Superior temporal gyrus (tissue), 1 donor: Measurements from ENCODE around the gene FAM98C.
A peak's percentile ranks its signal among the peaks of the same experiment; 100 is the strongest.
"Not testable (repeated sequence)": the region's sequence is repeated elsewhere in the genome, so short reads cannot be mapped to it uniquely, and the experiment has no call there.

ENCODE experiments used
- DNase-seq: peaks from one replicate; pipeline ENCODE4 v3.0.0-alpha.2; 2016; ENCODE audit errors: extremely low spot score

FAM98C gene

DNA sequence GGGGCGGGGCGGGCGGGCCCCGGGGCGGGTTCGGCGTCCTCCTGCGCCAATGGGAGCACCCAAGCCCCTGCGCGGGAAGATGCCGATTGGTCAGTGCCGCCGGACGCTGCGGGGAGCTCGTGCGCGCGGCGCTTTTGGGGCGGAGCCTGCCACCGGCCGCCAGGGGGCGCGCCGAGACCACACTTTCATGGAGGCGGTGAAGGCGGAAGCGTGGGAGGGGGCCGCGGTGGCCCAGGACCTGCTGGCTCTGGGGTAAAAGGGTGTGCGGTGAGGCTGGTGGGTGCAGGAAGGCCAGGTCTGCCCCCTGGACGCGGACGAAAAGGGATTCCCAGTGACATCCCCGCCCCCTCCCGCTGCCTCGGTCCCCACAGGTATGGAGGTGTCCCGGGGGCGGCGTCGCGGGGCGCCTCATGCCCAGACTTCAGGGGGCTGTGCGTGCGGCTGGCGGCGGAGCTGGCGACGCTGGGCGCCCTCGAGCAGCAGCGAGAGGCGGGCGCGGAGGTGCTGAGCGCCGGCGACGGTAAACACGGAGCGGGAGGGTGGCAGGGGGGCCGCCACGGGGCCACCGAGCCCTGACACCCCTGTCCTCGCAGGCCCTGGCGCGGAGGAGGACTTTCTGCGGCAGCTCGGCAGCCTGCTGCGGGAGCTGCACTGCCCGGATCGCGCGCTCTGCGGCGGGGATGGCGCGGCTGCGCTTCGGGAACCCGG is at the start of gene FAM98C:
Gene FAM98C, plus strand, starts transcription at position 127 of the 708 bp plus-strand sequence. Its CDS starts 61 bp downstream, at position 188.
- DNase-seq = peak; percentile 96

- DNase-seq = no peak
Measured at GRCh38 chr19:38355728-38356725, 46.9 kb upstream of the FAM98C start.

GRCh38 chr19:38358071-38358470 is 44.8 kb upstream of the FAM98C start:
- no peak for DNase-seq

DNA sequence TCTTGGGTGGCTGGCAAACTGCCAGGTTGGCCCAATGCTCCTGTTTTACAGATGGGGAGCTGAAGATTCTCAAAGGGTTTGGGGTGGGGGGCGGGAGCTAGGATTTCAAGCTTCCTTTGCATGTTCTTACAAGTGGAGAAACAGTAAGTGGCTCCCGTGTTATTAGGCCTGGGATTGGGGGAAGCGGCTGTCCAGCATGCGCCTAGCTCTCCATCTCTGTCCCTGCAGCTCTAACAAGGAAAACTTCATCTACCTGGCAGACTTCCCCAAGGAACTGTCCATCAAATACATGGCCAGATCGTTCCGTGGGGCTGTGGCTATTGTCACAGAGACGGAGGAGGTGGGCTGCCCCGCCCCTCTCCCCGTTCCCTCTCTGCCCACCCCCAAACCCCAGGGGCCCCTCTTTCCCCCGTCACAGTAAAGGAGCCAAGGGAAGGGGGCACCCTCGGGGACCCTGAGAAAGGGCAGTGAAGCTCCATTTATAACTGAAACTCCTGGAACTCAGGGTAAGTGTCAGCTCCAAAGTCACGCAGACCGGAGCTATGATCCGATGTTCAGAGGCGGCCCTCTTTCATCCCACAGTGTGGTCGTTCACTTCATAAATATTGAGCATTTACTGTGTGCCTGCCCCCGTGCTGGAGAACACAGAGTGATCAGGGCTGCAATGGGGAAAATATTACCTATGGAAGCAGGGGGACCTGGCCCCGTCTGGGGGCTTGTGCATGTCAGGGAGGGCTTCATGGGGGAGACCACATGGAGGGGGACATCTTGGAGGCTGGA is 43.5 kb upstream of the FAM98C start:
- no peak for DNase-seq

GRCh38 chr19:38360351-38360750 is 42.5 kb upstream of the FAM98C start:
- DNase-seq = no peak

DNA sequence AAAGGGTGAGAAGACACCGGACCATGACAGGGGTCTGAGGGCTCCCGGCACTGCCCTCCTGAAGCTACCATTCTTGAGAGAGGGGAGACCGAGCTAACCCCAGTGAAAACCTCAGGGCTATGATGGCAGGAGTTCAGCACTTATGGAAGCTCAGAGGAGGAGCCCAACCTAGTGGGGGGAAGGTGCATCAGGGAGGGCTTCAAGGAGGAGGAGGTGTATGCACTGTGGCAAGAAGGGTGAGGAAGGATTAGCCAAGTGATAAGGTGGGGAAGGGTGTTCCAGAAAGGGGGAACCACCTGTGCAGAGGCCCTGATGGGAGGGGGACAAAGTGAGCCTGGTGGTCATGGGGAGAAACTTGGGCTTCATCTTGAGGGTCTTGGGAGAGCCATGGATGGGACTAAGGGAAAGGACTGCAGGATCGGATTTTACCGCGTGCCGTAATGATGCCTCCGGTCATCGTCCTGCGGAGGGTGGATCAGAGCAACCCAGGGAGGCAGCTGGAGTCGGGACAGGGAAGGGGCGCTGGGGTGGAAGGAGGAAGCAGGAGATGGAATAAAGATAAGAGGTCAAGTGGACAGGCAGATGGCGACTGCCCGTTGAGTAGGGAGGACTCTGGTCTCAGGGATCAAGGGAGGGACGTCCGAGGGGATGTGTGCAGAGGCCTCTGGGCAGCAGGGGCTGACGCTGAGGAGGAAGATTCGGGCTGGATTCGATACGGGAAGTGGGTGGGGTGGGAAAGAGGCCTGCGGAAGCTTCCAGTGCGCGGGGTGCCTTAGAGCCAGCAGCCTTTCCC is 41.9 kb upstream of the FAM98C start:
- DNase-seq = no peak

DNA sequence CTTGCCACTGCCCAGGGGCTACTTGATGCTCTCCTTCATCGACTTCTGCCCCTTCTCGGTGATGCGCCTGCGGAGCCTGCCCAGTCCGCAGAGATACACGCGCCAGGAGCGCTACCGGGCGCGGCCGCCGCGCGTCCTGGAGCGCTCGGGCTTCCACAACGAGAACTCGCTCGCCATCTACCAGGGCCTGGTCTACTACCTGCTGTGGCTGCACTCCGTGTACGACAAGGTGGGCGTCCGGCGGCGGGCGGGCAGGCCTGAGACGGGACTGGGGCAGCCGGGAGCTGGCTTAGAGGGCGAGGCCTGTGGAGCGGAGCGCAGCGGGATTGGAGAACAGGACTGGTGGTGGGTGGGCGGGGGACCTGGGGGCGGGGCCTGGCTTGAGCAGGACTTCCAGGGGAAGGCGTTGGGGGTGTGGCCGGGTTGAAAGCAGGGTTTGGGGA is 41.2 kb upstream of the FAM98C start:
- peak; percentile 27 for DNase-seq

DNA sequence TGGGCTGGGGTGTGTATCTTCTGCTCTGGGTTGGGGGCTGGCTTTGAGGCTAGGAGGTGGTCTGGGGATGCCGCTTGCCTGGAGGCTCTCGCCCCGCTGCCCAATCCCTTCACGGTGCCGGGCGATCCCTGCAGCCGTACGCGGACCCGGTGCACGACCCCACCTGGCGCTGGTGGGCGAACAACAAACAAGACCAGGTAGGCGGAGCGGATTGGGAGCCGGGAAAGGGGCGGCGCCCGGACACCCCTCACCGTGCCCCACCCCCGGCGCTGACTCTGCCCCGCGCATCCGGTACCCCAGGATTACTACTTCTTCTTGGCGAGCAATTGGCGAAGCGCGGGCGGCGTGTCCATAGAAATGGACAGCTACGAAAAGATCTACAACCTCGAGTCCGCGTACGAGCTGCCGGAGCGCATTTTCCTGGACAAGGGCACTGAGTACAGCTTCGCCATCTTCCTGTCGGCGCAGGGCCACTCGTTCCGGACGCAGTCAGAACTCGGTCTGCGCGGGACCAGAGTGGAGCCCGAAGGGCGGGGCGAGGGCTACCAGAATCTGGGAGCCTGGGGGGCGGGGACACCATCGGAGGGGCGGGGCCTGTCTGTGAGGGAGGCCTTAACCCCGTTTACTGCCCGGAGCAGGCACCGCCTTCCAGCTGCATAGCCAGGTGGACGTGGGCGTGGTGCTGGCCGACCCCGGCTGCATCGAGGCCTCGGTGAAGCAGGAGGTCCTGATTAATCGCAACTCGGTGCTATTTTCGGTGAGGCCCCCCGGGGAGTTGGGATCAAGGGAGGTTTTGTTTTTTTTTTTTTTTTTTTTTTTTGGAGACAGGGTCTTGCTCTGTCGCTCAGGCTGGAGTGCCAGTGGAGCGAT is 40.6 kb upstream of the FAM98C start:
- no peak for DNase-seq

- not testable (repeated sequence) for DNase-seq
Measured at GRCh38 chr19:38362946-38363688, 39.8 kb upstream of the FAM98C start.

DNA sequence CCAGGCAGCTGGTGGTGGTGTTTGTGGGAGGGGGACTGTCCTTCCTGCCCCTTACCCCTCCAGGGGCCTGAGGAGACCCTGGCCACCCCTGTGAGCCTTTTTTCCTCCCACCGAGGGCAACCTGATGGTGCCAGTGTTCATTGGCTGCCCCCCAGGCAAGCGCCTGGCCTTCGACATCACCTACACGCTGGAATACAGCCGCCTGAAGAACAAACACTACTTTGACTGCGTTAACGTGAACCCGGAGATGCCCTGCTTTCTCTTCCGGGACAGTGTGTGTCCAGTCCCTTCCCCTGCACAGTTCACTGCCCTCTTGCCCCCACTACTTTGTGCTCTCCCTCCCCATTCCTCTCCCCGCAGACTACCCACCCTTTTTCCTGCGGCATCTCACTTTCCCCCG is 35.9 kb upstream of the FAM98C start:
- no peak for DNase-seq

DNA sequence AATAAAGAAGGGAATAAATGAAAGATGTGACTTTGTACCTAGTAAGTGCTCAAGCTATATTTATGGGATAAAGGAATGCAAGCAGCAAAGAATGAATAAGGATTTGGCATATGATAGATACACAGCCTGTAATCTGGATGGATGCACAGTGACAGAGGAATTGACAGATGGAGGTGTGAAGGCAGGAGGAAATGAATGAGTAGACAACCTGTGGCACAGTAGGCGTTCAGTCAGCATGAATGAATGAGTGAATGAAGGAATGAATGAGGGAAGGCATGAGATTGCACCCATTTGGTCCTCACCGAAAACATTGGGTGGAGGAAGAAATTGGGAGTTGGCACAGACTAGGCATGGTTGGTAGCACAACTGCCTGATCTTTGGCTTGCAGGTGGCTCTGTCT is 33.3 kb upstream of the FAM98C start:
- no peak for DNase-seq

DNA sequence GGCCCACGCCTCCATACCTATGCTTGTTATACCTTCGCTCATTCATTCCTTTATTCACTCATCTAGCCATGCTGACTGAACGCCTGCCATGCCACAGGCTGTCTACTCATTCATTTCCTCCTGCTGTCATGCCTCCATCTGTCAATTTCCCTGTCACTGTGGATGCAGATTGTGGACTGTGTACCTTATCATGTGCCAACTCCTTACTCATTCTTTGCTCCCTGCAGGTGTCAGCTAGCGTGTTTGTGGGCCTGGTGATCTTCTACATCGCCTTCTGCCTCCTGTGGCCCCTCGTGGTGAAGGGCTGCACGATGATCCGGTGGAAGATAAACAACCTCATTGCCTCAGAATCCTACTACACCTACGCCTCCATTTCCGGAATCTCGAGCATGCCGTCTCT is 32.6 kb upstream of the FAM98C start:
- DNase-seq = no peak

- DNase-seq = no peak
Measured at GRCh38 chr19:38371081-38371480, 31.8 kb upstream of the FAM98C start.

- no peak for DNase-seq
Measured at GRCh38 chr19:38373907-38374331, 29.0 kb upstream of the FAM98C start.

DNA sequence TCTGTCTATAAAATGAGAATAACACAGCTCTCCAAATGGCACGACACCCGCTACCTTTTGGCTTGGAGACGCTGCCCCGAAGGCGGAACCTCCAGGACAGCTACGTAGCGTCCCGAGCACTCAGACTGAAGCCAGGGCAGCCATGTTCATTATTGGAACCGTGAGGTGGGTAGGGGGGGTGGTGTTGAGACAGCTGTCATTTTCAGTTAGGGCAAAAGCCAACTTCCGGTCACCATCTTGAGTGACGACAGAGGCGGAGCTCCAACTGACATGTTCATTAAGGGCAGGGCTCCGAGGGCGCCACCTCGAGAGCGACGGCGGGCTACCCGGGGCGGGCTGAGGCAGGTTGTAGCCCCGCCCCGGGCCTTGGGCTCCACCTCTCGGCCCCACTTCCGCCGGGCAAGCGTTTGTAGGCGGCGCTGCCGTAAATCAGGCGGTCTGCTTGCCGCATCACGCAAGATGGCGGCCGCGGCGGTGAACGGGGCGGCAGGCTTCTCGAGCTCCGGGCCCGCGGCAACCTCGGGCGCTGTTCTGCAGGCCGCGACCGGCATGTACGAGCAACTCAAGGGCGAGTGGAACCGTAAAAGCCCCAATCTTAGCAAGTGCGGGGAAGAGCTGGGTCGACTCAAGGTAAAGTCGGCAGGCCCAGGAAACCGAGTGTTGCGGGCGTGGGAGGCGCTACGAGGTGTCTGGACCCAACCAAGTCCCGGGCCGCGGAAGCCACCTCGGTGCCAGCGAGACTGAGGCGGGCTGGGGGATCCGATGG is 28.4 kb upstream of the FAM98C start, which contains the start of gene PSMD8:
Gene PSMD8, plus strand, starts transcription at position 240 of the 766 bp plus-strand sequence. Its CDS starts 31 bp downstream, at position 271.
- DNase-seq = peak; percentile 100

- no peak for DNase-seq
Measured at GRCh38 chr19:38375098-38375493, 27.8 kb upstream of the FAM98C start.

GRCh38 chr19:38375748-38376147 is 27.1 kb upstream of the FAM98C start:
- no peak for DNase-seq

GRCh38 chr19:38376576-38376975 is 26.3 kb upstream of the FAM98C start:
- no peak for DNase-seq
